GM19438 (cell line): ENCODE results near the gene BCL6.
"Not testable (repeated sequence)": the region's sequence is repeated elsewhere in the genome, so short reads cannot be mapped to it uniquely, and the experiment has no call there.

Experiments used
- ATAC-seq: cut with Tn5 transposase; IDR thresholded peaks from one replicate; pipeline ENCODE4 v1.9.1; 2021; ENCODE audit warnings: low read depth; ENCODE audit not compliant: unreplicated experiment

Gene BCL6

DNA sequence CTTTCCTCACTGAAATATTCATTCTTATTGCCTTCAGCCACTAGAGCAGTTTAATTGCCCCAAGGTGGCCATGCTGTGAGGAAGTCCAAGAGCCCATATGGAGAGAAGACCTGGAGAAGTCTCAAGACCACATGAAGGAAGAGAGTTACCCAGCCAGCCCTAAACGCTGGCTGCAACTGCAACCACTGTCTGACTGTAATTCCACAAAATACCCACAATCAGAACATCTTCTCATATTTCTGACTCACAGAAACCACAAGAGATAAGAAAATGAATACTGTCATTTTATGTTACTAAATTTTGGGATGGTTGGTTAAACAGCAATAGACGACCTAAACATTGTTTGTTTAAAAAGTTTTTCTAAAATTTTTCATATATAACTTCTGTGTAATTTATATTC, 60.4 kb downstream of the BCL6 start:
- no peak for ATAC-seq

DNA sequence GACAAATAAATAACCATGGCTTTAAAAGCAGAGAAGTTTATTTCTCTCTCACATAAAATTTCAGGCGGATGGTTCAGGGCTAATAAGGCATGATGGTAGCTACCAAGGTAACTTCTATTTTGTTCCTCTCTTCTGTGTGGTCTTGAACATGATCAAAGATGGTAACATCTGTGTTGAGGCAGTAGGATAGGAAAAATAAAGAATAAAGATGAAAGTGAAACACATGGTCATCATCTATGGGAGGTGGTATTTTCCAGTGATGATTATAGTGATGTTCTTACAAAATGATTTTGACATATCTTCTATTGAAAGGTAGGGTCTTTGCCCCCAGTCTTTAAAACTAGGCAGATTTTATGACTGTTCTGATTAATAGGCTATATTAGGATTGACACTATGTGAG, 60.8 kb downstream of the BCL6 start:
- ATAC-seq = no peak

DNA sequence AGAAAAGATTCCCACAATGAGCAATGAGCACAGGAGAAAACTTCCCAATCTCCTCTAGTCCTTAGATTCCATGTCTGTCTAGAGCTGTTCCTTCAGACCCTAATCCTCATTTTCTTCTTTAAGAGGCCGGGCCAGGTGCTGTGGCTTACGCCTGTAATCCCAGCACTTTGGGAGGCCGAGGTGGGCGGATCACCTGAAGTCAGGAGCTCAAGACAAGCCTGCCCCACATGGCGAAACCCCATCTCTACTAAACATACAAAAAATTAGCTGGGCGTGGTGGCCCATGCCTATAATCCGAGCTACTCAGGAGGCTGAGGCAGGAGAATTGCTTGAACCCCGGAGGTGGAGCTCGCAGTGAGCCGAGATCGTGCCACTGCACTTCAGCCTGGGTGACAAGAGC, 63.5 kb downstream of the BCL6 start:
- ATAC-seq = not testable (repeated sequence)

- no peak for ATAC-seq
Observed at GRCh38 chr3:187679638-187680396, 65.5 kb downstream of the BCL6 start.

DNA sequence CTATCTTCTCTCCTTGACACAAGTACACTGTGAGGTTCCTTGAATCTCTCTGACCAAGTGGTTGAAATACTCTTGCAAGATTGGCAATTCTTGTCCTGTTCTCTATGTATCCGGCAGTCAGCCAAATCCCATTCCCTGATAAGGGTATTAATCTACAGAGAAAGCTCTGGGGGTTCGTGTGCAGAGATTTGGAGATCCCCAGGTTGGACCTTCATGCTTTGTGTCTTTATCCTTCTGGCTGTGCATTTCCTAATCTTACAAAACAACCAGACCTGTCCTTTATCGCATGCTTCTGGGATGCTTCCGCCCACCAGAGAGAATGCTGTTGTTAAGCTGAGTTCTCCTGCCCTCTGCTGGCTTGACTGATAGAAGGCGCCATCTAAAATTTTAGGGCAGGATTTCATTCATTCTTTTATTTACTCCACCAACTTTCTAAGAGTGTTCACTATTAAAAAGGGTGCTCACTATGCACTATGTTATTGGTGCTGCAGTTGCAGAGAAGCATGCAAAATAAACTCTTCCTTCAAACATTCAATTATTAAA, 66.5 kb downstream of the BCL6 start:
- ATAC-seq = no peak

GRCh38 chr3:187677604-187678003, 67.7 kb downstream of the BCL6 start:
- no peak for ATAC-seq

DNA sequence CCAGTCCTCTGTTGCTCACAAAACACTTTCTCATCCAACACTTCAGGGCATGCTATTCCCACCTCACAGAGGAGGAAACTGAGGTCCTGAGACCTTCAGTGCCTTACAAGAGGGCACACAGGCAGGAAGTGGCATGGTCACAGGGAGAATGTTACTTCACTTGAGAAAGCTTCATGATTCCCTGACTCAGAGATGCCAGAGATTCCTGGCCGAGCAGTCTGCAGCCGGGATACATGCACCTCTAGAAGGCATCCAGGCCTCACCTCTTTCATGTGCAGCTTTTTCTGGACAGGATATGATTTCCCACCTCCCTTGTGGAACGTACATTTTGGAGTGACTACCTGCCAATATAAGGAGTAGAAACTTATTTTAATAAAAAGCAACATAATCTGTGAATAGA, 72.3 kb downstream of the BCL6 start:
- no peak for ATAC-seq
